Suprapubic skin (tissue), 3 donors: ENCODE results near the gene SLC12A8.

Experiments
- CTCF ChIP-seq, 2 donors: fragments of 200-600 bp in 1 of 2; fragments of 450-650 bp in 1 of 2; sonication (generic) in 1 of 2; IDR thresholded peaks; one replicate each; pipeline ENCODE4 v1.5.1; 2016 to 2019; ENCODE audit warnings: antibody characterized with exemption in 2 of 2, mild to moderate bottlenecking in 1 of 2, moderate library complexity in 1 of 2
- POLR2A ChIP-seq, 2 donors: fragments of 450-650 bp; IDR thresholded peaks; one replicate each; pipeline ENCODE4 v1.6.1; 2017; ENCODE audit warnings: antibody characterized with exemption in 2 of 2, mild to moderate bottlenecking in 2 of 2, moderate library complexity in 2 of 2

GRCh38 chr3:125115640-125116039, 96.9 kb downstream of the SLC12A8 start:
- TF ChIP-seq CTCF (IDR thresholded peaks at IDR 0.05) (no peak), POLR2A (IDR thresholded peaks at IDR 0.05) (no peak)
